Astrocyte of the cerebellum (primary cell): ENCODE data around the gene ANKFY1.

ENCODE experiments used
- DNase-seq: peaks from one replicate; pipeline ENCODE4 v3.0.0-alpha.2; 2011; ENCODE audit warnings: low read depth
- H3K4me3 ChIP-seq: 2 replicates; pipeline ENCODE4 v1.5.1; 2011; ENCODE audit warnings: mild to moderate bottlenecking, low read depth, low read length, moderate library complexity
- in situ Hi-C: cut with HindIII; loops from 2 replicates; pipeline ENCODE4 v1.10.0; 2017; ENCODE audit warnings: low sequenced_read_pairs
- TF ChIP-seq, protein P1 (sequence below): IDR thresholded peaks from 2 replicates; pipeline ENCODE4 v1.5.1; 2012; ENCODE audit warnings: low read length, low read depth, moderate library complexity, mild to moderate bottlenecking; ENCODE audit errors: missing control alignments

The ANKFY1 gene

GRCh38 chr17:4186357-4186881 lies 77.4 kb downstream of the ANKFY1 start:
- in situ Hi-C loops: no loop called here
- TF ChIP-seq, protein P1, sequence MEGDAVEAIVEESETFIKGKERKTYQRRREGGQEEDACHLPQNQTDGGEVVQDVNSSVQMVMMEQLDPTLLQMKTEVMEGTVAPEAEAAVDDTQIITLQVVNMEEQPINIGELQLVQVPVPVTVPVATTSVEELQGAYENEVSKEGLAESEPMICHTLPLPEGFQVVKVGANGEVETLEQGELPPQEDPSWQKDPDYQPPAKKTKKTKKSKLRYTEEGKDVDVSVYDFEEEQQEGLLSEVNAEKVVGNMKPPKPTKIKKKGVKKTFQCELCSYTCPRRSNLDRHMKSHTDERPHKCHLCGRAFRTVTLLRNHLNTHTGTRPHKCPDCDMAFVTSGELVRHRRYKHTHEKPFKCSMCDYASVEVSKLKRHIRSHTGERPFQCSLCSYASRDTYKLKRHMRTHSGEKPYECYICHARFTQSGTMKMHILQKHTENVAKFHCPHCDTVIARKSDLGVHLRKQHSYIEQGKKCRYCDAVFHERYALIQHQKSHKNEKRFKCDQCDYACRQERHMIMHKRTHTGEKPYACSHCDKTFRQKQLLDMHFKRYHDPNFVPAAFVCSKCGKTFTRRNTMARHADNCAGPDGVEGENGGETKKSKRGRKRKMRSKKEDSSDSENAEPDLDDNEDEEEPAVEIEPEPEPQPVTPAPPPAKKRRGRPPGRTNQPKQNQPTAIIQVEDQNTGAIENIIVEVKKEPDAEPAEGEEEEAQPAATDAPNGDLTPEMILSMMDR: no peak
- H3K4me3 ChIP-seq: no peak overlapping the region
- no peak for DNase-seq

DNA sequence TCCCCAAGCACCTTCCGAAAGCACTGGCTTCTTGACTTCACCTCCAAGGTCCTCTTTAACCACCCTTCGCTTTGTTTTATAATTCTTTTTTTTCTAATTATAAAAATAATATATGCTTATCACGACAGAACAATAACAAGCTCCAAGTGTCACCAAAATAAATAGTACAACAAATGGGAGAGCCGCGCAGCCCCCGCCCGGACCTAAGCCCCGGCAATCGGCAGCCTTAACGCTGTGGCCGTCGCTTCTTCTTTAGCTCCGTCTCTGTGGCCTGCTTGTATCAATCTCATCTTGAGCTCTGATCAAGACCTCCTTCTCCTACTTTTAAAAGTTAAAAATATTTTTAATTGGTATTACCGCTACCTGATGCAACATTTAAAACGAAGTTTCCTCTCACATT lies 78.1 kb downstream of the ANKFY1 start:
- DNase-seq: no peak
- in situ Hi-C loops: no loop called here
- no peak overlapping the region for H3K4me3 ChIP-seq
- TF ChIP-seq, protein P1: no peak

- in situ Hi-C loops: no loop called here
- TF ChIP-seq, protein P1: no peak
These were observed 79.0 kb downstream of the ANKFY1 start for GRCh38 chr17:4184811-4185210.

GRCh38 chr17:4182043-4182442 lies 81.7 kb downstream of the ANKFY1 start:
- in situ Hi-C loops: no loop called here
- no peak overlapping the region for H3K4me3 ChIP-seq
- DNase-seq: no peak
- TF ChIP-seq, protein P1: no peak

More at GRCh38 chr17:4184811-4185210, 79.0 kb downstream of the ANKFY1 start:
- DNase-seq: no peak
- no peak overlapping the region for H3K4me3 ChIP-seq

DNA sequence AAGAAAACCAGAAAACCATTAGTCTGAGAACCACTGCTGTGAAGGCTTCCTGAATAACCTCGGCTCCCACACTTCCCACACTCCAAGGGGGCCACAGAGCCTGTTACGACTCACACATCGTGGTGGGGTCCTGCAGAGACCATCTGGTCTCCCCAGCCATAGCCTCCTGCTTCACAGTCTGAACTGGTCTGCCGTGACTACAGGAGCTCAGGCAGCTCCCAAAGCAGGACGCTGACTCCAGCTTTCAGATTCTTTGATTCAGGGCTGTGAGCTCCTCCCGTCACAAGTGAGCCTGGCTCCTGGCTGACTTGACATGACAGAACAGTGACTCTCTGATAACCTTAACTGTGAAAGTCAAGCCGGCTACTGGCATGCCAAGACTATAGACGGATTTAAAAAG lies 83.0 kb downstream of the ANKFY1 start:
- peak; percentile 76 for DNase-seq
- in situ Hi-C loops: no loop called here
- no peak overlapping the region for H3K4me3 ChIP-seq
- TF ChIP-seq, protein P1: no peak

DNA sequence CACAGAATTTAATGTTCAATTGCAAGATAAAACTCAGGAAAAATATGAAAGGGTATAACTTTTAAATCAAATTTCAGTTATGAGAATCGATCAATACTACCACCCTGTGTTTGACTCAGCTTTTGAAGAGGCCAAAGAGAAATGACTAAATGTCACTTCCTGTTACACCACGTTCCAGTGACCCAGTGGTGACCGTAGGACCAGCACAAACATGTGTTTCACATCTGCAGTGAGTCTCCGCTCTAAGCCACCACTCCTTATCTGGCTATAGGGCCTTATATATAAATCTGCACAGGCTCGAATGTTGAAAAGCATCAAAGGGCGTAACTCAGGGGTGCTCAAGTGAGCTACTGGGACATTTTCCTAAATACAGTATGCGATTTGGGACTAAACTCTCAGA lies 84.7 kb downstream of the ANKFY1 start:
- in situ Hi-C loops: no loop called here
- DNase-seq: no peak
- no peak overlapping the region for H3K4me3 ChIP-seq
- TF ChIP-seq, protein P1: no peak
